ENCODE data around the gene KANK4.

Gene KANK4

DNA sequence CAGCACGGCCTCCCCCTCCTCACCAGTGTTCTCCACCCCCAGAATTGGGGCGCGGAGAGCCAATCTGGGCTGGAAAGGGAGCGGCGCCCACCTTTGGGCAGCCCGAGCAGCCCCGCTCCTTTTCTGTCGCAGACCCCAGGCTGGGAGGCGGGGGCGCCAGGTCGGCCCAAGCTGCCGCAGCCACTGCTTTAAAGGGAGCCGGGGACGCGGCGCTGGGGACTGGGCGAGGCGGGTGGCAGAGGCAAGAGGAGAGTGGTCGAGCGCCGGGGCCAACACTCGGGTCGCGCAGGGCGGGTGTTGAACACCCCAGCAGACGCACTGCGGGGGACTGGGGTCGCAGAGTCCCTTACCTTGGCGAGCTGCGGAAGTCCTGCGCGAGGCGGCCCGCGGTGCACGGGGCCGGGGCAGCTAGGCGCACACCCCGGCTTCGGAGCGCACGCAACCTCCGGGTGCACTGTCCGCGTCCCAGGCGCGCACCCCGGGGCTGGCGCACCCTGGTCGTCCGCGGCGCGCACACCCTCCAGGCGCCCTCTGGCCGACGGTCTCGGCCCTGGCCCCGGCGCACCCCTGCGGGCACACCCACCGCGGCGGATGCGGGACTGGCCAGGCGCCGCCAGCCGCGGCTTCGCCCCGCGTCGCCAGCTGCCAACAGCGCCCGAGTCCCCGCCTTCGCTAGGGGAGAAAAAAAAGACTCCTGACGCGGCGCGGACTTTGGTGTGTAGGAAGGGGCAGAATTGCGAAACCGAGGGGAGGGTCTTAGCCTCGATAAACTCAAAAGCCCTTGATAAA, at the start of gene KANK4:
Gene KANK4 (minus strand): TSS at position 679 of the 789 bp plus-strand sequence. CDS start 37,870 bp downstream, outside the sequence.
- DNase-seq, result peak; percentile 11

DNA sequence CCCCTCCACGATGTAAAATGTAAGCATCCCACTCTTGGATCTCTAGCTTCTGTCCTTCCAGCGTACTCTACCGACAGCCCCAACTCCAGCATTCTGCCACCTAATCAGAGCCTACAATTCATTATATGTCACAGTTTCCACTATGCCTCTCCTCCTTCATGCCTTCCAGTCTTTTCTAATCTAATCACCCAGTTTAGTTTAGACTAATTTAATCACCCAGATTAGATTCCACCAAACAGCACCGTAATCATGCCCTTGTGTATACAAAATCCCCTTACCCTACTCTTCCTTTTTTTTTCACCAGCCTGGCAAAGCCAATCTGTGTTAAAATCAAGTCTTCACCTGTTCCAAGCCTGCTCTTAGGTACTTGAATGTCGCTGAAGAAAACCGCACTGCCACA, 49.8 kb upstream of the KANK4 start:
- DNase-seq, result no peak

DNA sequence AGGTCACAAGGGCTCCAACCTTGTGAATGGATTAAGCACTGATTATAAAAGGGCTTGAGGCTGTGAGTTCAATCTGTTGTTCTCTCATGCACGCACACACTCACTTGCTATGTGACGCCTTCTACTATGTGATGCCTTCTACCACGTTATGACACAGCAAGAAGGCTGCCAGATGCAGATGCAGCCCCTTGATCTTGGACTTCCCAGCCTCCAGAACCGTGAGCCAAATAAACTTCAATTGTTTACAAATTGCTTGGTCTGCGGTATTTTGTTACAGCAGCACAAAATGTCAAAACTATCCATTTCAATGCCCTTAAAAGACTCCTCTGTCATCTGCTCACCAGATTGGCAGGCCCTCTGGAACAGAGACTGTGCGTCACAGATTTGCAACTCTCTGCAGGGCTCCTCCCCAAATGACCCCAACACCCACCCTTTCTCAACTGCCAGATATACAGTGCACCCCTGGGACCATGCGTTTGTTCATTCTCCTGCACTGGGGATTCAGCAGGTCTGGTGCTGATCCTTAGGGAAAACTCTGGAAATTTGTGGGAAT, 47.8 kb upstream of the KANK4 start:
- DNase-seq, result no peak

DNA sequence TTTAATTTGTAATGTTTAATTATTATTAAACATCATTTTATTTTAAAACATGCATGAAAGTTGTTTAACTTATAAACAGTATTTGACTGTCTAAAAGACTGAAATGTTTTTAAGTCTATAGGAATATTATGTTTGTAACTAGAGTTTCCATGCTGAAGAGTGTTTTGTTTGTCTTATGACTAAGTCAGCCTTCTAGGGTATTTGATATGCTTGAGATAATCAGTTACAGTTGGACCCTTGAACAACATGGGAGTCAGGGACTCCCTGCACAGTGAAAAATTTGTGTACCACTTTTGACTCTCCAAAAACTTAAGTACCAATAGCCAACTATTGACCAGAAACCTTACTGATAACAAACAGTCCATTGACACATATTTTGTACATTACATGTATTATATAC, 45.5 kb upstream of the KANK4 start:
- no peak for DNase-seq

DNA sequence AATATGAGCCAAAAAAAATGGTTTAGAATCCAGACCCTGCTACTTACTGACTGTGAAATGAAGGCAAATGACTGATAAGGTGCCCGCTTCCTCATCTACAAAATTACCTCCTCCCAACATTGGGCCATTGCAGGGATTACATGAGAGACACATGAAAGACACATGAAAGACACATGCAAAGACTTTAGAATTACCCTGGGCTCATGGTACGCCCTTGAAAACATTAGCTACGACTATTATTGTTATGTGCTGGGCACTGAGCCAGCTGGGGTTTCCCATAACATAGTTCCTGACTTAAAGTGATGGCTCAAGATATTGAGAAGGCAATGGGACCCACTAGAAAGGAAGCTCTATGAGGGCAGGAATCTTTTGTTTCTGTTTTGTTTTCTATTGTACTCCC, 43.7 kb upstream of the KANK4 start:
- DNase-seq, result no peak

DNA sequence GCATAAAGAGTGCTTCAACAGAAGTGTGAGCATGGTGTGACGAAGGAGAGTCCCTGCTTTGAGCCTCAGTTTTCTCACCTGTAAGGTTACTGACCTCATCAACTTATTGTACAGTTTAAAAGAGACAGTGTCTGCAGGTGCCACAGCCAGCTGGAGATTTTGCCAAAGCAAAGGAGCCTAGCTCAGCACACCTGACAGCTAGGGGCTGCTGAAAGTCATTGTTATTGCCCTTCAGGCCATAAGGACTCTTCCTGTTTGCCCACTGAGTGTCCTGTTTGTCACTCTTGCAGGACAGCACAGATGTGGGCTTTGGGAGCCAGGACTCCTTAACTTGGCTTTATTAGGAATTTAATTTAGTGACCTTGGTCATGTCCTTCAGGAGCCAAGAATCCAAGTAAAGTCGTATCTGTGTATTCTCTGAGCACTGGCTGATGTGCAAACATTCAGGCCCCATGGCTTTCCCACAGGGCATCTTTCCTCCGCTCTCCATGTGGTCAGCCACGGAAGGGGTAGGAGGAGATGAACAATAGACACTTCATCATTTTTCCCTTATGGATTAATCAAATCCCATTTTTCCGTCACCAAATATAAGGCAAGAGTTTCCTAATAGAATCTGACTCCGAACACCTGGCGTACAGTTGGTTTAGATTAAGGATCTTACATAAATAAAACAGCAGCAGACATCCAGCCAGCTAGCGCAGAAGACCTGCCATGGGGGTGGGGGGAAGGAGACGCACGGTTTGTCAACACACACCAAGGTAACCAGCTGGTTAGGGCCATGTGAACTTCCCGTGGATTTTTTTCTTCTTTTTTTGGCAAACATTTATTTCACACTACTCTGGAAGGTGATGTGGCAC, 43.1 kb upstream of the KANK4 start:
- no peak for DNase-seq

DNA sequence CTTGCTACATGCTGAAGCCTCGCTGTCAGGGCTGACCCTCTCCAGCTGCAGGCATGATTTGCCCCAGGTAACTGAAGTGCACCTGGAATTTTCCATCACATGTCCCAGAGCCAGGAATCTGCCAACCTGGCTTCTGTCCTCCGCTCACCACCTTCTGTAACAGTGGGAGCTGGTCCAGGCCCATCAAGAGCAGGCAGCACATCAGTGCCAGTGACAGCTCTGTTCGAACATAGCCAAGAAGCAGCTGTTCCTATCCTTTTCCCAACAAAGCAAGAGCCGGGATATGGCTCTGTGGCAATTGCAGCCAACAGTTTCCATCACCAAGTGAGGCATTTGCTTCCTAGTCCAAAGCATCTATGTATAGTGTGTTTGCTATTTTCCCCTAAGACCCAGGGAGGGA, 42.2 kb upstream of the KANK4 start:
- no peak for DNase-seq

DNA sequence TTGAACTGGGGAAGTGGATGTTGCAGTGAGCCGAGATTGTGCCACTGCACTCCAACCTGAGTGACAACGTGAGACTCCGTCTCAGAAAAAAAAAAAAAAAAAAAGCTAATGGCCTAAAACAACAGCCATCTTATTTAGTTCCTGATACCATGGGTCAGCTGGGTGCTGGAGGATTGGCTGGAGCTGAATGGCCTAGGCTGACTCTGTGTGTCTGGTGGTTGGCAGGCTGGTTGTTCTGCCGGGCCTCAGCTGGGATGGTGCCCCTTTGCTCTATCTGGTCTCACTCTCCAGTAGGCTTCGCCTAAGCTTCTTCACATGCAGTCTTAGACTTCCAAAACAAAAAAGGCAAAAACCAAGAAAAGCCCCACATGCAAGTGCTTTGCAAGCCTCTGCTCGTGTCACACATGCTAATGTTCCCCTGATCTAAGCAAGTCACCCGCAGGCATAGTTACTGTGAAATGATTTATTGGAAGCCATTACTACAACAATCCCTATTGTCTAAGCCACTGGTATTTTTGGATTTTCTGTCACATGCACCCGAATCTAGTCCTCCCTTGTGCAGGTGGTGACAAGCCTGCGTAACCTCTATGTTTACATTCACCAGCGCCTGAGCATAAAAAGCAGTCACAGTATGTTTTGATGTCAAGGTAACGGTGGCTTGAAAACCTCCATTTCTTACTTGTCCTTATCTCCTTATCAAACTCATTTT, 39.6 kb upstream of the KANK4 start:
- no peak for DNase-seq

DNA sequence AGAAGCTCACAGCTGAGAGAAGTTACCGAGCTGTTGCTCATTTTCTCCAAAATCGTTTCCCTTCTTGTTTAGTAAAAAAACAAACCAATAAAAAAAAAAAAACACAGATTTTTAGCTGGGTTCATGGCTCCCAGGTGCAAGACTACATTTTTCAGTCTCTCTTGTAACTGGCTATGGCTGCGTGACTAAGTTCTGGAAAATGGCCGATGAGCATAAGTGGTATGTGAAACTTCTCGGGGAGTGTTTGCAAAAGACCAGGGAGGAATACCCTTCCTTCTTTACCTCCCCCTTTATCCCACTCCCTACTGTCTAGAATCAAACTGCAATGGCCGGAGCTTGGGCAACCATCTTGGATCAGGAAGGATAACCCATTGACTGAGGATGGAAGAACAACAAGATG, 38.7 kb upstream of the KANK4 start:
- no peak for DNase-seq

DNA sequence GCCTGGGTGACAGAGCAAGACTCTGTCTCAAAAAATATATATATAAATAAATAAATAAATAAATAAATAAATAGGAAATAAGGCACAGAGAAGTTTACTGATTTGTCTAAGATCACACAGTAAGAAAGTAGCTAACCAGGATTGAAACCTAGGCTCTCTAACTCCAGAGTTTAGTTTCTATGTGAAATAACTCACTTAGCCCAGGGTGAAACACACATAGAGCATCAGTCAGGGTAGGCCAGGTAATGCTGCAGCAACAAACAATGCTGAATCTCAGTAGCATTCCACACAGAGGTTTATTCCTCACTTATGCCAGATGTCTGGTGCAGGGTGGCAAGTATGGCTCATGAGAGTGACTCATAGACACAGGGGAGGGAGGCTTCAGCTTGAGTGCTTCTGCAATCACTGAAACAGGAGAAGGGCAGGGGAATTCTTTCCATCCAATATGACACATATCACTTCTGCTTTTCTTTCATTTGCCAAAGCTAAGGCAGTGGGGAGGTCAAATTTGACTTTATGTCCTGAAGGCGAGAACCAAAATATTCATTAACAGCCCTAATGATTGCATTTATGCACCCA, 37.1 kb upstream of the KANK4 start:
- no peak for DNase-seq

DNA sequence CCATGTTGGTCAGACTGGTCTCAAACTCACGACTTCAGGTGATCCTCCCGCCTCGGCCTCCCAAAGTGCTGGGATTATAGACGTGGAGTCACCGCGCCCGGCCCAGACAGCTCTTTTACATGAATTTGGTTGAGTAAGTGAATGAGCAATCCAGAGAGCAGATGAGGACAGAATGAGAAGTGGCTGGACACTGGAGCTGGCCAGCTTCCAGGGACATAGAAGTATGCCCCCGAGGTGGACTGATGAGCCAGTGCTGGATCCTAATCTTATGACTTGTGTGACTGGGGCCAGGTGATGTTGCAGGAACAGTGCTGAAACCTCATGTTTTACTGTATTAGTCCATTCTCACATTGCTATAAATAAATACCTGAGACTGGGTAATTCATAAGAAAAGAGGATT, 35.9 kb upstream of the KANK4 start:
- DNase-seq, result no peak

DNA sequence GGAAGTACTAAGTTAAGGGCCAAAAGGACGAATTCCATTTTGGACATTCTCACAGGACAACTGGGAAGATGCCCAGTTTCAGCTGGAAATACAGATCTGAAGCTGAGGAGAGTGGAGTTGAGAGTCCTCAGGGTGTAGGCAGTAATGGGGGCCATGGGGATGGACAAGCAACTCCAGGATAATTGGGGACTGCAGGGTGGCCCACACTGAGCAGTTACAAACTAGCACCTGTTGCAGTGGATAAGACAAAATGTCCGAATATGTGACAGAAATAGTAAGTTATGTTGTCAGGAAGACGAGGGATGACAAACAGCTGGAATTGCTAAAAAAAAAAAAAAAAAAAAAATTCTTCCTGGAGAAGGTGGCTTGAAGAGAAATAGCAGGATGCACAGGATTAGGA, 34.6 kb upstream of the KANK4 start:
- DNase-seq, result no peak

DNA sequence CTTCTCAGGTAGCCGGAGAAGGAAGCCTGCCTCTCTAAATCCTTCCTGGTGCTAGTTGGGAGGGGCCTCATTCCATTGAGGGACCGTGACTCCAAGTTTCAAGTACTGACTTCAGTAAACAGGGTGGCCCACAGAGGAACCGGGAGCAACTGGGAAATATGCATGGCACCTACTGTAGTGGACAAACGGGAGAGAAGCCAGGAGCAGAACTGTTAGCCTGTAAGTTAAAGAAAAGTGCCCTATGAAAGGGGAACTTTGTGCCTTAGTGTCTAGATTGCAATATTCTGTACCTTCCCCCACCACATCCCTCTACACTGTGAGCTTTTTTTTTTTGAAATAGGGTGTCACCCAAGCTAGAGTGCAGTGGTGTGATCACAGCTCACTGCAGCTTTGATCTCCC, 33.2 kb upstream of the KANK4 start:
- no peak for DNase-seq

DNA sequence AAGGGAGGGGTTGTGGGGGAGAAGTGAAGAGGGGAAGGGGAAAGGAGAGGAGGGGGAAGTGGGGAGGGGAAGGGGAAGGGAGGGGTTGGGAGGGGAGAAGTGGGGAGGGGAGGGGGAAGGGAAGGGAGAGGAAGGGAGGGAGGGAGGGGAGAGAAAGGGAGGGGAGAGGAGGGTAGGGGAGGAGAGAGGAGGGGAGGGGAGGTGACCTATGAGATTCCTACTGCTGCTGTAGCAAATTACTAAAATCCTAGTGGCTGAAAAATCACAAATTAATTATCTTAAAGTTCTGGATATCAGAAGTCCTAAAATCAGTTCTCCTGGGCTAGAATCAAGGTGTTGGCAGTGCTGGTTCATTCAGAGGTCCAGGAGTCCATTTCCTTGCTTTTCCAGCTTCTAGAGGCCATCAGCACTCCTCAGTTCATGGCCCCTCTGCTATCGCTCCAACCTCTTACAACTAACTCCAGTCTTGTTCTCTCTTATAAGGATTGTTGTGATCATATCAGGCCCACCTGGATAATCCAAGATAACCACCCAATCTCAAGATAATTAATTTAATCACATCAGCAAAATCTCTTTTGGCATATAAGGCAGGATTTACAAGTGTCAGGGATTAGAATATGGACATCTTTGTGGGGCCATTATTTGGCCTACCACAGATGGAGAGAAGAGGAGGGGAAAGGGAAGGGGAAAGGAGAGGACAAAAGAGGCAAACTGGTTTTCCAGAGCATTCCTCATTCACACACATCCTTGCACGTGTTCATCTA, 30.4 kb upstream of the KANK4 start:
- DNase-seq, result no peak

DNA sequence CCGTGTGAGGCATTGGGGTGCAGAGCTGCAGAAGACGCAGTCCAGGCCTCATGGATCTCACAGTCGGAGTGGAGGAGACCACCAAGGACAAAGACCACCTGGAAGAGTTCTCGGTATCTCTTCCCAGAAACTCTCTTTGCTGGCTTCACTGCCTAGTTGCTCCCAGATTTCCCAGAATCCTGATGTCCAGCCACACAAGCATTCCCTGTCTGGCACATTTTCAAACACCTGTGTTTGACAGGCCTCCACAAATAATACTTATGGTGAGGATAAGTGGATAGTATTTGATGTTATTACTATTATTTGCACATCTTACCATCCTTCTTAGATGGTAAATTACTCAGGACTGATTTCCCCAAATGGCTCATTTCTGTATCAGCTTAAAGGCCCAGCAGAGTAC, 27.7 kb upstream of the KANK4 start:
- no peak for DNase-seq

DNA sequence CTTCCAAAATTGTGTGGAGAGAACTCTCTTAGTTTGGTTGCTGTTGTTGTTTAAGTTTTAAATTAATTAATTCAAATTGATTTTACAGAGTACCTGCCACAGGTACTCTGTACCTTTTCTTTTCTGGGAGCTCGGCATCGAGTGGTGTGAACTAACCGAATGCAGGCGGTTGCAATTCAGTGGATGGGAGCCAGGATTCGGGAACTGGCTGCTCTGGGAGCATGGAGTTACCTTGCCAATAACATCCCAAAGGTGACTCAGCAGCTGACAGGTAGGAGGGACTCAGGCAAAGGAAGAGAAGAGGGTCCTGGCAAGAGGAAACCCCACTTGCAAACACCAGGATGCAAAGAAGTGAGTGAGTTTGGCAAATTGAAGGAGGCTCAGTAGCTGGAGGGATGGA, 24.7 kb upstream of the KANK4 start:
- DNase-seq, result no peak

DNA sequence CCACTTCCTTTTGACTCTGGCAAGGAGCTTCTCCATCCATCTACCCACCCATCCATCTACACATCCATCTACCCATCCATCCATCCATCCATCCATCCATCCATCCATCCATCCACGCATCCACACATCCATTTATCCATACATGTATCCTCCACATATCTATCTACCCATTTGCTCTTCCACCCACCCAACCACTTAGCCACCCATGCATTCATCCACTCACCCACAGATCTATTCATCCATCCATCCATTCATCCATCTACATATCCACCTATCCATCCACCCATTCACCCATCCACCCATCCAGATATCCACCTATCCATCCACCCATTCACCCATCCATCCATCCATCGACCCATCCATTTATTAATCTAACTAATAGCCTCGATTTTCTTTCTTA, 23.0 kb upstream of the KANK4 start:
- no peak for DNase-seq

DNA sequence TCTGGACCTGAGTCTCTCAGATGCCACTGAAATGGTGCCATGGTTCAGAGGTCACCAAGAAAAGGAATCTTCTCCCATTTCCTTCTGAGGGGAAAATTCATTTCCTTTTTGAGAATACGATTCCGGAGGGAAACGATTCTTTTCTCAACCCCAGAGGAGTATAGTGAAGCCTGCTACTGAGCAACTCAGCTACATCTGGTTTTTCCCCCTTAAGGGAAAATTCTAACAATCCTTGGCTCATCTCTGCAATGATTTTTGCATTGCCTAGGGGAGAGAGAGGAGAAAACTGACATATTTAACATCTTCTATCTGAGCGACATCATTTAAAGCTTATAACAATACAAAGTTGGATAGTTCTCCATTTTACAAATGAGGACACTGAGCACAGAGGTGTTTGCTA, 22.4 kb upstream of the KANK4 start:
- DNase-seq, result no peak

DNA sequence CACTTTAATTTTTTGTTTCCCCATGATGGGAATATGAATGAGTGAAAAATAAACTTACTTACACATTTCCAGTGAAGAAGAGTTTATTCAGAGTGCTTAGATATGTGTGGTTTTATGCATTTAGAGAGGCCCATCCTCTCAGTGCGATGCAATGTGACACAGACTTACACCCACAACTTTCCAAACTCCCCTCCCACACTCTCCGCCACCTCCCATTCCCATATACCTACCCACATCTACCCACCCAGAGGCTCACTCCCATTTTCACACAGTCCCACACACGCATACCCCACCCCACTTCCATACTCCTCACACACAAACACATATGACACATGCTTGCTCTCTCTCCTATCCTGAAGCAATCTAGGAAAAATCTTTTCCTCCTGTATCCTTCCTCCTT, 21.9 kb upstream of the KANK4 start:
- no peak for DNase-seq

DNA sequence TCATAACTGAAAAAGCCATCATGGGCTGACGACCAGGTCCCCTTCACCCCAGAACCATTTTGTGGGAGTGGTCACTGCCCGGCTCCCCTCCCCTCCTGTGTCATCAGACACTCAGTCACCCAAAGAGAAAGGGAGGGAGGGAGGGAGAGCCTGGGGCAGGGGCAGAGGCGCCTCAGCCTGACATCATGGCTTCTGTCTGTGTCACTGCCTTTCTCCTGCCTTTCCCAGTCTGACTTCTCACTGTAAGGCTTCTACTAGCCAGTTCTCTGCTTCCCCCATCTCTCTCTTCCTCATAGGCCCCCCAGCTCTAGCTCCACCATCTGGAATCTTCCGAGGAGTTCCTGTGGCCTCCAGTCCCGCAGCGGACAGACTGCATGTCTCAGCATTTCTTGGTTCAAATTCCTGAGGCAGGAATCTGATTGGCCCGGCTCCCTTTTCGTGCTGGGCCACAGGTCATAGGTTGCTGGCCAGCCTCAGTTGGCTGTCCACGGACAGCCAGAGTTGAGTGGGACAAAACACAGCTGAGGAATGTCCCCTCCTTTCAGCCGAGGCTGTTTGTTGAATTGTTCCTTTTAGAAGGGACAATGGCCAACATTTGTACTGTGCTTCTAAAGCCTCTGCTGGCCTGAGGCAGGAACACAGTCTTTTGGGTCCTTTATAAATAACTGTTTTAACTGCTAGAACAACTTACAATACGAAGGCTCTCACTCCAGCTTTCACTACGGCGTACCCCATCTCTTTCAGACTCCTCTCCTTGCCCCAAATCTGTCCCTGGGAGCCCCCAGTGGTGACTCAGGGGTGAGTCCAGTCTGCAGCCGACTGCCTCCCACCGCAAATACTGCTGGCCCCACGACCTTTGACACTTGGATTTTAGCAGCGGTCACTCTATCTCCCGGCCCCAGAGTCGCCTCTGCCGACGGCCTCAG, 18.7 kb upstream of the KANK4 start:
- DNase-seq, result no peak
